Liver (tissue), 9 donors: ENCODE measurements around the gene SRXN1. TPM values are rescaled to one million over a fixed set of nuclear protein-coding genes. Genes with fewer than 3 reads are reported as not detected.

Experiments used
- DNase-seq: peaks from one replicate; pipeline ENCODE4 v3.0.0-alpha.2; 2017; ENCODE audit warnings: low spot score
- H3K27ac ChIP-seq, 2 donors: one replicate each; pipeline ENCODE4 v1.7.0; 2013; ENCODE audit warnings: inconsistent platforms in 2 of 2, low read length in 2 of 2, control low read depth in 1 of 2, low read depth in 1 of 2, mild to moderate bottlenecking in 1 of 2
- H3K27me3 ChIP-seq, 4 donors: one replicate each; pipeline versions ENCODE4 v1.6.1 to v1.7.0; 2013; ENCODE audit warnings: low read length in 3 of 4, inconsistent platforms in 1 of 4, mild to moderate bottlenecking in 1 of 4, moderate library complexity in 1 of 4; ENCODE audit not compliant: control insufficient read depth in 4 of 4, insufficient read depth in 4 of 4
- H3K36me3 ChIP-seq, 4 donors: one replicate each; pipeline versions ENCODE4 v1.6.1 to v1.7.0; 2013; ENCODE audit warnings: low read length in 3 of 4, mild to moderate bottlenecking in 3 of 4, low read depth in 1 of 4, moderate library complexity in 1 of 4; ENCODE audit not compliant: control insufficient read depth in 4 of 4, insufficient read depth in 3 of 4
- H3K4me1 ChIP-seq, 4 donors: one replicate each; pipeline versions ENCODE4 v1.6.1 to v1.7.0; 2013; ENCODE audit warnings: low read length in 3 of 4, mild to moderate bottlenecking in 3 of 4, moderate library complexity in 1 of 4; ENCODE audit not compliant: control insufficient read depth in 4 of 4, insufficient read depth in 4 of 4
- H3K4me3 ChIP-seq, 3 donors: one replicate each; pipeline versions ENCODE4 v1.6.1 to v1.7.0; 2013; ENCODE audit warnings: low read length in 3 of 3, control low read depth in 1 of 3, low read depth in 1 of 3, mild to moderate bottlenecking in 1 of 3
- H3K9ac ChIP-seq, 2 donors: one replicate each; pipeline ENCODE4 v1.7.0; 2013; ENCODE audit warnings: low read length in 2 of 2, mild to moderate bottlenecking in 2 of 2, moderate library complexity in 2 of 2, control low read depth in 1 of 2, low read depth in 1 of 2
- H3K9me3 ChIP-seq, 4 donors: one replicate each; pipeline versions ENCODE4 v1.6.1 to v1.7.0; 2013; ENCODE audit warnings: low read length in 3 of 4; ENCODE audit not compliant: control insufficient read depth in 4 of 4
- ATF3 ChIP-seq: IDR thresholded peaks from 2 replicates; pipeline ENCODE4 v1.6.1; 2016; ENCODE audit warnings: antibody characterized with exemption
- EGR1 ChIP-seq, 2 donors: IDR thresholded peaks; 2 replicates each; pipeline ENCODE4 v1.6.1; 2016 to 2018; ENCODE audit warnings: antibody characterized with exemption in 2 of 2, low read depth in 2 of 2
- FOXA1 ChIP-seq: IDR thresholded peaks from 2 replicates; pipeline ENCODE4 v1.6.1; 2016; ENCODE audit warnings: antibody characterized with exemption
- HNF4A ChIP-seq, 2 donors: conservative IDR thresholded peaks; 2 replicates each; pipeline ENCODE4 v1.6.1; 2016; ENCODE audit warnings: antibody characterized with exemption in 2 of 2, mild to moderate bottlenecking in 2 of 2
- HNF4G ChIP-seq: IDR thresholded peaks from 2 replicates; pipeline ENCODE4 v1.6.1; 2016; ENCODE audit warnings: antibody characterized with exemption
- JUND ChIP-seq, 2 donors: IDR thresholded peaks; 2 replicates each; pipeline ENCODE4 v1.6.1; 2016; ENCODE audit warnings: antibody characterized with exemption in 2 of 2
- MAX ChIP-seq: IDR thresholded peaks from 2 replicates; pipeline ENCODE4 v1.6.1; 2016; ENCODE audit warnings: antibody characterized with exemption
- RAD21 ChIP-seq, 2 donors: IDR thresholded peaks; 2 replicates each; pipeline ENCODE4 v1.6.1; 2016; ENCODE audit warnings: antibody characterized with exemption in 2 of 2, mild to moderate bottlenecking in 2 of 2
- REST ChIP-seq: IDR thresholded peaks from 2 replicates; pipeline ENCODE4 v1.6.1; 2016; ENCODE audit warnings: antibody characterized with exemption, mild to moderate bottlenecking
- SP1 ChIP-seq: IDR thresholded peaks from 2 replicates; pipeline ENCODE4 v1.6.1; 2018; ENCODE audit warnings: antibody characterized with exemption, mild to moderate bottlenecking
- ZBTB33 ChIP-seq: IDR thresholded peaks from 2 replicates; pipeline ENCODE4 v1.6.1; 2016; ENCODE audit warnings: antibody characterized with exemption
- WGBS: extraction: QIAGEN DNeasy Blood & Tissue Kit; methylation state at CpG from one replicate; pipeline ENCODE4 v1.1.7; 2013; 5-methylcytosine and 5-hydroxymethylcytosine counted together
- polyA plus RNA-seq, 2 donors: library from polyadenylated mRNA; stranded (reverse) in 1 of 2; unstranded in 1 of 2; fragments of 200-250 nt in 1 of 2; fragments of >200 nt in 1 of 2; fragmentation: Nextera tagmentation in 1 of 2; extraction: Ambion mirVana in 1 of 2; gene quantifications; one replicate each; pipeline versions ENCODE4 v1.2.1 to v1.2.3, GENCODE V29; 2013 to 2015
- total RNA-seq, 2 donors: library from RNA; depleted of rRNA; stranded (reverse); fragments of >200 nt; gene quantifications; one replicate each; pipeline ENCODE4 v1.2.3, GENCODE V29; 2014
- donor health status: healthy.
- donor health status: healthy.
- donor health status: healthy.
- donor health status: healthy.
- donor health status: healthy.

Gene SRXN1
- total and polyA plus RNA-seq, 4 donors, result 14.3 to 60.2 (median 24.8) TPM

- H3K36me3 ChIP-seq, result peaks cover 7 to 15% (median 13%) of the 10 kb centered on the region in 4 donors
- no peaks in the 10 kb centered on the region for H3K27me3 ChIP-seq
- H3K9me3 ChIP-seq, result peaks cover 0 to 3% (median 0%) of the 10 kb centered on the region in 4 donors
- DNase-seq, result no peak
- no peak overlapping the region for H3K4me3 ChIP-seq
- TF ChIP-seq EGR1 (IDR thresholded peaks at IDR 0.05; ENCODE audit: low read depth in 2 of 2), result no peak
- TF ChIP-seq JUND (IDR thresholded peaks at IDR 0.05), result no peak
- no peak for TF ChIP-seq HNF4A (conservative IDR thresholded peaks at IDR 0.05)
- no peak for TF ChIP-seq RAD21 (IDR thresholded peaks at IDR 0.05)
- TF ChIP-seq MAX, result no peak
- no peak for TF ChIP-seq FOXA1
- H3K4me1 ChIP-seq, result peaks cover 9 to 36% (median 19%) of the 10 kb centered on the region in 4 donors
- no peak overlapping the region for H3K9ac ChIP-seq
- no peak overlapping the region for H3K27ac ChIP-seq
- 79% methylated on average over 5 of the region's 5 CpGs for WGBS
Measured at GRCh38 chr20:650281-650680, 2.7 kb downstream of the SRXN1 start.

- H3K9me3 ChIP-seq, result peaks cover 0 to 3% (median 0%) of the 10 kb centered on the region in 4 donors
- 93% methylated on average over 2 of the region's 2 CpGs for WGBS
- no peak overlapping the region for H3K4me3 ChIP-seq
- H3K4me1 ChIP-seq, result peaks cover 6 to 26% (median 12%) of the 10 kb centered on the region in 4 donors
- no peak overlapping the region for H3K27ac ChIP-seq
- TF ChIP-seq REST (no peak), HNF4G (no peak), JUND (IDR thresholded peaks at IDR 0.05) (no peak), ATF3 (no peak), RAD21 (IDR thresholded peaks at IDR 0.05) (no peak), ZBTB33 (no peak)
- no peaks in the 10 kb centered on the region for H3K27me3 ChIP-seq
- no peak overlapping the region for H3K9ac ChIP-seq
- no peak for DNase-seq
- peaks cover 7 to 15% (median 13%) of the 10 kb centered on the region in 4 donors for H3K36me3 ChIP-seq
Measured at GRCh38 chr20:647479-648019, 5.5 kb downstream of the SRXN1 start.

- Histone ChIP-seq H3K4me3 (no peak overlapping the region), H3K27ac (no peak overlapping the region), H3K4me1 (peaks cover 6 to 19% (median 9%) of the 10 kb centered on the region in 4 donors), H3K9ac (no peak overlapping the region), H3K36me3 (peaks cover 7 to 15% (median 13%) of the 10 kb centered on the region in 4 donors), H3K27me3 (no peaks in the 10 kb centered on the region), H3K9me3 (peaks cover 0 to 3% (median 0%) of the 10 kb centered on the region in 4 donors)
- 97% methylated on average over 2 of the region's 2 CpGs for WGBS
- no peak for DNase-seq
- no peak for TF ChIP-seq ZBTB33
- TF ChIP-seq FOXA1, result no peak
- TF ChIP-seq SP1, result no peak
- TF ChIP-seq MAX, result no peak
Measured at GRCh38 chr20:646868-647233, 6.1 kb downstream of the SRXN1 start.
